Measurements from ENCODE around the gene TTC27.

DNA sequence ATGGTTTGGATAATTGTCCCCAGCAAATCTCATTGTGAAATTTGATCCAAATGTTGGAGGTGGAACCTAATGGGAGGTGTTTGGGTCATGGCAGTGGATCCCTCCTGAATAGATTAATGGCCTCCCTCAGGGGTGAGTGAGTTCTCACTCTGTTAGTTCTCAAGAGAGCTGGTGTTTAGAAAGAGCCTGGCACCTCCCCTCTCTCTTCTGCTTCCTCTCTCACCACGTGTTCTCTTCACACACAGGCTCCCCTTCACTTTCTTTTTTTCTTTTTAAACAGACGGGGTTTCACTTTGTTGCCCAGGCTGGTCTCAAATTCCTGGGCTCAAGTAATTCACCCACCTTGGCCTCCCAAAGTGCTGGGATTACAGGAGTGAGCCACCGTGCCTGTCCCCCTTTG is 207.3 kb downstream of the TTC27 start:
- TF ChIP-seq KDM5A (IDR thresholded peaks at IDR 0.05; ENCODE audit: borderline replicate concordance, low read length) (no peak), POLR2A (IDR thresholded peaks at IDR 0.05; ENCODE audit: insufficient read depth in 1 of 2, low read depth in 2 of 2, low read length in 2 of 2) (no peak), JUN (CRISPR knock-in tag; IDR thresholded peaks at IDR 0.05) (no peak), TAF15 (IDR thresholded peaks at IDR 0.05; ENCODE audit: low read depth, low read length, poor library complexity, severe bottlenecking) (no peak), ZKSCAN1 (IDR thresholded peaks at IDR 0.05; ENCODE audit: low read length) (no peak), POLR2AphosphoS5 (IDR thresholded peaks at IDR 0.05; ENCODE audit: low read depth, low read length) (no peak), ZNF451 (CRISPR knock-in tag; IDR thresholded peaks at IDR 0.05) (no peak), FOXM1 (CRISPR knock-in tag; IDR thresholded peaks at IDR 0.05) (no peak), ZNF143 (CRISPR knock-in tag; IDR thresholded peaks at IDR 0.05) (no peak), KDM1A (CRISPR knock-in tag; IDR thresholded peaks at IDR 0.05) (no peak), KLF6 (CRISPR knock-in tag; IDR thresholded peaks at IDR 0.05) (no peak)
- TF ChIP-seq, protein P1, sequence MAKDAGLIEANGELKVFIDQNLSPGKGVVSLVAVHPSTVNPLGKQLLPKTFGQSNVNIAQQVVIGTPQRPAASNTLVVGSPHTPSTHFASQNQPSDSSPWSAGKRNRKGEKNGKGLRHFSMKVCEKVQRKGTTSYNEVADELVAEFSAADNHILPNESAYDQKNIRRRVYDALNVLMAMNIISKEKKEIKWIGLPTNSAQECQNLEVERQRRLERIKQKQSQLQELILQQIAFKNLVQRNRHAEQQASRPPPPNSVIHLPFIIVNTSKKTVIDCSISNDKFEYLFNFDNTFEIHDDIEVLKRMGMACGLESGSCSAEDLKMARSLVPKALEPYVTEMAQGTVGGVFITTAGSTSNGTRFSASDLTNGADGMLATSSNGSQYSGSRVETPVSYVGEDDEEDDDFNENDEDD (CRISPR knock-in tag; IDR thresholded peaks at IDR 0.05; ENCODE audit: borderline replicate concordance): no peak
- TF ChIP-seq, protein P2, sequence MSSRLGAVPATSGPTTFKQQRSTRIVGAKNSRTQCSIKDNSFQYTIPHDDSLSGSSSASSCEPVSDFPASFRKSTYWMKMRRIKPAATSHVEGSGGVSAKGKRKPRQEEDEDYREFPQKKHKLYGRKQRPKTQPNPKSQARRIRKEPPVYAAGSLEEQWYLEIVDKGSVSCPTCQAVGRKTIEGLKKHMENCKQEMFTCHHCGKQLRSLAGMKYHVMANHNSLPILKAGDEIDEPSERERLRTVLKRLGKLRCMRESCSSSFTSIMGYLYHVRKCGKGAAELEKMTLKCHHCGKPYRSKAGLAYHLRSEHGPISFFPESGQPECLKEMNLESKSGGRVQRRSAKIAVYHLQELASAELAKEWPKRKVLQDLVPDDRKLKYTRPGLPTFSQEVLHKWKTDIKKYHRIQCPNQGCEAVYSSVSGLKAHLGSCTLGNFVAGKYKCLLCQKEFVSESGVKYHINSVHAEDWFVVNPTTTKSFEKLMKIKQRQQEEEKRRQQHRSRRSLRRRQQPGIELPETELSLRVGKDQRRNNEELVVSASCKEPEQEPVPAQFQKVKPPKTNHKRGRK (CRISPR knock-in tag; IDR thresholded peaks at IDR 0.05): no peak

Measured in HepG2 (cell line).